ENCODE results near the gene CDC42EP1. TPM values are rescaled to one million over a fixed set of nuclear protein-coding genes. Genes with fewer than 3 reads are reported as not detected.

The CDC42EP1 gene
- total RNA-seq, 4 donors from 2014 or later = 44.4 to 80.1 (median 70.5) TPM

DNA sequence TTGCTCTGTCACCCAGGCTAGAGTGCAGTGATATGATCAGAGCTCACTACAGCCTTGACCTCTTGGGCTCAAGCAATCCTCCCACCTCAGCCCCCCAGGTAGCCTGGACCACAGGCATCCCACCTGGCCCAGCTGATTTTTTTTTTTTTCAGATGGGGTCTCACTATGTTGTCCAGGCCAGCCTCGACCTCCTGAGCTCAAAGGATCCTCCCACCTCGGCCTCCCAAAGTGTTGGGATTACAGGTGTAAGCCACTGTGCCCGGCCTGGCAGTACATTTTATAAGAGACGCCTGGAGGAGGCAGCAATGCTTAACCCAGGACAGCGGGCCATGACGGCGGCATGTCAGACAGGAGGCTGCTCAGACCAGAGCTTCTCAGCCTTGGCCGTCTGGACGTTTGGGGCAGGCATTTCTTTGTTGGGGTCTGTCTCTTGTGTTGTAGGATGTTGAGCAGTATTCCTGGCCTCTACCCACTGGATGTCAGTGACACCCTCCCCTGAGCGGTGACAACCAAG is 15.3 kb downstream of the CDC42EP1 start:
- intact Hi-C loops (cut with DNase I; ENCODE audit: low total_unique reads) = loop anchor here (5.0 kb wide), 1 partner anchor 423 kb away; no protein-coding TSS in a partner anchor
- no peak for DNase-seq (ENCODE audit: low spot score in 2 of 2)
- WGBS, 2 donors = 93 to 94% methylated on average over 10 of the region's 10 CpGs
- no peak for TF ChIP-seq POLR2A (IDR thresholded peaks at IDR 0.05)
- TF ChIP-seq, protein P1, sequence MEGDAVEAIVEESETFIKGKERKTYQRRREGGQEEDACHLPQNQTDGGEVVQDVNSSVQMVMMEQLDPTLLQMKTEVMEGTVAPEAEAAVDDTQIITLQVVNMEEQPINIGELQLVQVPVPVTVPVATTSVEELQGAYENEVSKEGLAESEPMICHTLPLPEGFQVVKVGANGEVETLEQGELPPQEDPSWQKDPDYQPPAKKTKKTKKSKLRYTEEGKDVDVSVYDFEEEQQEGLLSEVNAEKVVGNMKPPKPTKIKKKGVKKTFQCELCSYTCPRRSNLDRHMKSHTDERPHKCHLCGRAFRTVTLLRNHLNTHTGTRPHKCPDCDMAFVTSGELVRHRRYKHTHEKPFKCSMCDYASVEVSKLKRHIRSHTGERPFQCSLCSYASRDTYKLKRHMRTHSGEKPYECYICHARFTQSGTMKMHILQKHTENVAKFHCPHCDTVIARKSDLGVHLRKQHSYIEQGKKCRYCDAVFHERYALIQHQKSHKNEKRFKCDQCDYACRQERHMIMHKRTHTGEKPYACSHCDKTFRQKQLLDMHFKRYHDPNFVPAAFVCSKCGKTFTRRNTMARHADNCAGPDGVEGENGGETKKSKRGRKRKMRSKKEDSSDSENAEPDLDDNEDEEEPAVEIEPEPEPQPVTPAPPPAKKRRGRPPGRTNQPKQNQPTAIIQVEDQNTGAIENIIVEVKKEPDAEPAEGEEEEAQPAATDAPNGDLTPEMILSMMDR (IDR thresholded peaks at IDR 0.05) = no peak
- H3K4me3 ChIP-seq (ENCODE audit: low read depth, poor library complexity, severe bottlenecking) = no peak overlapping the region

DNA sequence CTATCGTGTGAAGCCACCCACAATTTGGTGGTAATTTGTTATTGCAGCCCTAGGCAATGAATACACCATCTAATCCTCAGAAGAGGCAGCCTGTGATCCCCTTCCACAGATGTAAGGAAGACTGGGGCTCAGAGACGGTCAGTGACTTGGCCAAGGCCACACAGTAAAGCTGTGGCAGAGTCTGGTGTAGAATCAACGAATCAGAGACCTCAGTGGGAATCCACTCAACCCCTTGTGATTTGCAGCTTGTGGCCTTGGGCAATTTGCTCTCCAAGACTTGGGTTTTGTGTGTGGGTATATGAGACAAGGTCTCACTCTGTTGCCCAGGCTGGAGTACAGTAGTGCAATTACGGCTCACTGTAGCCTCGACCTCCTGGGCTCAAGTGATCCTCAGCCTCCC is 17.7 kb downstream of the CDC42EP1 start:
- no peak for DNase-seq (ENCODE audit: low spot score in 2 of 2)
- H3K4me3 ChIP-seq (ENCODE audit: low read depth, poor library complexity, severe bottlenecking) = no peak overlapping the region
- 86 to 88% methylated on average over 5 of the region's 5 CpGs for WGBS, 2 donors
- TF ChIP-seq, protein P1 (IDR thresholded peaks at IDR 0.05) = no peak
- no peak for TF ChIP-seq POLR2A (IDR thresholded peaks at IDR 0.05)
- intact Hi-C loops (cut with DNase I; ENCODE audit: low total_unique reads) = loop anchor here (5.0 kb wide), 1 partner anchor 426 kb away; no protein-coding TSS in a partner anchor

GRCh38 chr22:37581504-37581903 is 21.2 kb downstream of the CDC42EP1 start:
- TF ChIP-seq POLR2A (IDR thresholded peaks at IDR 0.05) = no peak
- TF ChIP-seq, protein P1 (IDR thresholded peaks at IDR 0.05) = no peak

DNA sequence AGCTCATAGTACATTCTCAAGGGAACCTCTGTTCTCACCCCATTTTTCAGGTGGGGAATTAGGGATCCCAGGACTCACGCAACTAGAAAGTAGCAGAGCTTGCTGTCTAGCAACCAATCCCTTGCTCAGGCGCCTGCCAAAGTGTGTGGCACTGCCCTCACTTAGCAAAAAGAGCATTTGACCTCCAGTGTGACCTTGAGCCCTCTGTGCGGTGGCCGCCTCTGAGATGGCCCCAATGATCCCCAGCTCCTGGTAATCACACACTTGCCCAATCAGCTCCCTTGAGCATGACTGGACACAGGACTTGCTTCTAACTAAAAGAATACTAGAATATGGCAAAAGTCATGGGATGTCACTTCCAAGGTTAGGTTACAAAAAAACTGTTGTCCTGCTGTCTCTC is 22.2 kb downstream of the CDC42EP1 start:
- DNase-seq (ENCODE audit: low spot score in 2 of 2) = no peak
- TF ChIP-seq, protein P1 (IDR thresholded peaks at IDR 0.05) = no peak
- TF ChIP-seq POLR2A (IDR thresholded peaks at IDR 0.05) = no peak
- H3K4me3 ChIP-seq (ENCODE audit: low read depth, poor library complexity, severe bottlenecking) = no peak overlapping the region
- intact Hi-C loops (cut with DNase I; ENCODE audit: low total_unique reads) = loop anchor here (10.0 kb wide), 1 partner anchor 58 kb away; no protein-coding TSS in a partner anchor
- WGBS, 2 donors = 69 to 75% methylated on average over 4 of the region's 4 CpGs

More at GRCh38 chr22:37581504-37581903, 21.2 kb downstream of the CDC42EP1 start:
- H3K4me3 ChIP-seq (ENCODE audit: low read depth, poor library complexity, severe bottlenecking) = no peak overlapping the region
- intact Hi-C loops (cut with DNase I; ENCODE audit: low total_unique reads) = loop anchor here (10.0 kb wide), 1 partner anchor 57 kb away; no protein-coding TSS in a partner anchor
- WGBS, 2 donors = 12 to 14% methylated on average over 9 of the region's 9 CpGs
- no peak for DNase-seq (ENCODE audit: low spot score in 2 of 2)

DNA sequence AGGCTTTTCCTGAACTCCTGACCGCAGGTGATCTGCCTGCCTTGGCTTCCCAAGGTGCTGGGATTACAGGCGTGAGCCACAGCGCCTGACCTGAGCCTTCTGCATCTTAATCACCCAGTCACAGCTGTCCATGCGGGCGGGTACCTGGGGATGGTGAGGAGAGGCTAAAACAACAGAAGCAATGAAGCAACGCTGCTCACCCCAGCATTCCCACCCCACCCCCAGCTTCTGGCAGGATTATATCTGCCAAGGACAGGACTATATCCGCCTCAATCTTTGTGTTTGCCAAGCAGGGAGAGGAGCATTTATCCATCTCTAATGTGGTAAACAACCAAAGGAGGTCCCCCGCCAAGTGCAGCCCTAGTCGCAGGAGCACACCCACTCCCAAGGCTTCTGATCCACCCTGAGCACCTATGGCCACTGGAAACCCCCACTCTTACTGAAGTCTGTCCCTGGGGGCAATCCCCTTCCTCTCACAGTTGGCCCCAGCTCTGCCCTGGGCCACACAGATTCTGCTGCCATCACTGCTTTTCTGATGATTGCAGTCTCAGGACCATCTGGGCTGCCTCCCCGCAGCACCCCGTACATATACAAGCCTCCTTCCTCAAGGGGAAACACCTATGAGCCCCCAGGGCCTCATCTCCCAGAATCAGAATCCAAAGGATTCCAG is 28.4 kb downstream of the CDC42EP1 start:
- no peak for DNase-seq (ENCODE audit: low spot score in 2 of 2)
- TF ChIP-seq, protein P1 (IDR thresholded peaks at IDR 0.05) = no peak
- no peak for TF ChIP-seq POLR2A (IDR thresholded peaks at IDR 0.05)
- no peak overlapping the region for H3K4me3 ChIP-seq (ENCODE audit: low read depth, poor library complexity, severe bottlenecking)
- intact Hi-C loops (cut with DNase I; ENCODE audit: low total_unique reads) = loop anchor here (10.0 kb wide), 1 partner anchor 64 kb away; no protein-coding TSS in a partner anchor
- WGBS, 2 donors = 36 to 47% methylated on average over 11 of the region's 11 CpGs
